Neuronal stem cell (in vitro differentiated cells): Measurements from ENCODE around the gene EHD1.

ENCODE experiments used
- DNase-seq: peaks from one replicate; pipeline ENCODE4 v3.0.0-alpha.2; 2013; ENCODE audit warnings: low spot score
- H2AFZ ChIP-seq: one replicate; pipeline ENCODE4 v1.6.1; 2013; ENCODE audit warnings: mild to moderate bottlenecking, low read length, inconsistent platforms
- H2AK5ac ChIP-seq: 2 replicates; pipeline ENCODE4 v1.6.1; 2013; ENCODE audit warnings: low read depth, mild to moderate bottlenecking, inconsistent platforms, low read length, moderate library complexity, mixed read lengths
- H2BK120ac ChIP-seq: 2 replicates; pipeline ENCODE4 v1.6.1; 2013; ENCODE audit warnings: low read depth, mild to moderate bottlenecking, inconsistent platforms, low read length, moderate library complexity, mixed read lengths
- H2BK12ac ChIP-seq: one replicate; pipeline ENCODE4 v1.6.1; 2013; ENCODE audit warnings: low read length, inconsistent platforms
- H2BK15ac ChIP-seq: 2 replicates; pipeline ENCODE4 v1.6.1; 2013; ENCODE audit warnings: mild to moderate bottlenecking, low read length, inconsistent platforms, mixed read lengths
- H2BK5ac ChIP-seq: one replicate; pipeline ENCODE4 v1.6.1; 2013; ENCODE audit warnings: inconsistent platforms, mild to moderate bottlenecking, low read length, moderate library complexity
- H3K14ac ChIP-seq: one replicate; pipeline ENCODE4 v1.6.1; 2013; ENCODE audit warnings: low read length, inconsistent platforms
- H3K18ac ChIP-seq: 2 replicates; pipeline ENCODE4 v1.6.1; 2013; ENCODE audit warnings: low read length, inconsistent platforms
- H3K23ac ChIP-seq: 2 replicates; pipeline ENCODE4 v1.6.1; 2013; ENCODE audit warnings: low read depth, mild to moderate bottlenecking, mixed read lengths, low read length, inconsistent platforms; ENCODE audit not compliant: poor library complexity
- H3K27ac ChIP-seq: replicated peaks from 3 replicates; pipeline ENCODE4 v1.5.1; 2013; ENCODE audit warnings: low read length, inconsistent platforms
- H3K27me3 ChIP-seq, 3 experiments: 2 replicates each; pipeline ENCODE4 v1.6.1; 2013; ENCODE audit warnings: low read length in 3 of 3, mild to moderate bottlenecking in 2 of 3, inconsistent platforms in 1 of 3, low read depth in 1 of 3, mixed read lengths in 1 of 3, moderate library complexity in 1 of 3; ENCODE audit not compliant: control insufficient read depth in 3 of 3, insufficient read depth in 3 of 3
- H3K36me3 ChIP-seq, 2 donors: replicated peaks in 1 of 2; 2 replicates each; pipeline ENCODE4 v1.6.1; 2013; ENCODE audit warnings: low read length in 2 of 2; ENCODE audit not compliant: control insufficient read depth in 2 of 2, insufficient read depth in 2 of 2
- H3K4ac ChIP-seq: 2 replicates; pipeline ENCODE4 v1.6.1; 2013; ENCODE audit warnings: inconsistent platforms, mild to moderate bottlenecking, low read length, moderate library complexity
- H3K4me1 ChIP-seq, 2 donors: 1 replicate in 1 of 2; 2 replicates in 1 of 2; pipeline ENCODE4 v1.6.1; 2013; ENCODE audit warnings: low read length in 2 of 2, low read depth in 1 of 2; ENCODE audit not compliant: control insufficient read depth in 2 of 2, insufficient read depth in 1 of 2
- H3K4me2 ChIP-seq: one replicate; pipeline ENCODE4 v1.6.1; 2013; ENCODE audit warnings: mild to moderate bottlenecking, low read length, inconsistent platforms; ENCODE audit not compliant: insufficient read depth, poor library complexity, severe bottlenecking
- H3K4me3 ChIP-seq, 2 donors: 2 replicates each; pipeline ENCODE4 v1.5.1; 2013; ENCODE audit warnings: low read length in 2 of 2, mild to moderate bottlenecking in 2 of 2, inconsistent platforms in 1 of 2, moderate library complexity in 1 of 2
- H3K79me1 ChIP-seq: one replicate; pipeline ENCODE4 v1.6.1; 2013; ENCODE audit warnings: low read depth, mild to moderate bottlenecking, inconsistent platforms, low read length, moderate library complexity
- H3K9ac ChIP-seq: one replicate; pipeline ENCODE4 v1.6.1; 2013; ENCODE audit warnings: mild to moderate bottlenecking, low read depth, low read length, inconsistent platforms; ENCODE audit not compliant: poor library complexity
- H3K9me3 ChIP-seq, 2 donors: replicated peaks in 1 of 2; 2 replicates each; pipeline versions ENCODE3 to v1.6.1; 2013; ENCODE audit warnings: low read length in 2 of 2, mild to moderate bottlenecking in 2 of 2, inconsistent platforms in 1 of 2, low read depth in 1 of 2, mixed read lengths in 1 of 2, moderate library complexity in 1 of 2; ENCODE audit not compliant: control insufficient read depth in 2 of 2, insufficient read depth in 1 of 2
- H4K8ac ChIP-seq: one replicate; pipeline ENCODE4 v1.6.1; 2013; ENCODE audit warnings: low read depth, mild to moderate bottlenecking, inconsistent platforms, low read length, moderate library complexity
- H4K91ac ChIP-seq: one replicate; pipeline ENCODE4 v1.6.1; 2013; ENCODE audit warnings: low read length, low read depth, mild to moderate bottlenecking, inconsistent platforms; ENCODE audit not compliant: poor library complexity
- WGBS, 2 donors: extraction: QIAGEN DNeasy Blood & Tissue Kit; methylation state at CpG; one replicate each; pipeline ENCODE4 v1.1.7; 2013; ENCODE audit warnings: missing lambda C conversion rate in 2 of 2, mixed read lengths in 1 of 2; ENCODE audit not compliant: insufficient read length in 2 of 2, insufficient replicate concordance in 1 of 2; ENCODE audit errors: extremely low coverage in 2 of 2; 5-methylcytosine and 5-hydroxymethylcytosine counted together

The EHD1 gene

GRCh38 chr11:64805481-64805880 lies 72.9 kb downstream of the EHD1 start:
- H3K79me1 ChIP-seq: peaks cover 10% of the 10 kb centered on the region
- H3K36me3 ChIP-seq: peaks cover 31 to 52% of the 10 kb centered on the region in 2 donors
- no peak overlapping the region for H3K4me2 ChIP-seq
- H3K9ac ChIP-seq: no peak overlapping the region
- no peak overlapping the region for H3K4me3 ChIP-seq
- H2BK12ac ChIP-seq: no peak overlapping the region
- no peaks in the 10 kb centered on the region for H3K9me3 ChIP-seq
- H3K18ac ChIP-seq: no peak overlapping the region
- no peak overlapping the region for H2BK15ac ChIP-seq
- no CpG with 5 or more reads among the region's 9 CpGs for WGBS, 2 donors
- no peak for DNase-seq
- H2AK5ac ChIP-seq: no peak overlapping the region
- H2BK120ac ChIP-seq: no peak overlapping the region
- no peak overlapping the region for H3K27ac ChIP-seq
- H3K4ac ChIP-seq: no peak overlapping the region
- H2BK5ac ChIP-seq: no peak overlapping the region
- peak overlapping the region; percentile 80 for H3K23ac ChIP-seq
- H4K8ac ChIP-seq: no peak overlapping the region
- H3K27me3 ChIP-seq: no peaks in the 10 kb centered on the region
- peaks cover 14 to 15% of the 10 kb centered on the region in 2 donors for H3K4me1 ChIP-seq
- no peak overlapping the region for H3K14ac ChIP-seq
- H4K91ac ChIP-seq: no peak overlapping the region
- no peak overlapping the region for H2AFZ ChIP-seq

- H2AK5ac ChIP-seq: peak overlapping the region; percentile 46
- no peaks in the 10 kb centered on the region for H3K27me3 ChIP-seq
- peak overlapping the region in 1 of 2 donors; percentile 43 for H3K4me3 ChIP-seq
- no peak overlapping the region for H3K4ac ChIP-seq
- H3K9ac ChIP-seq: no peak overlapping the region
- H2BK12ac ChIP-seq: peak overlapping the region; percentile 73
- peak overlapping the region; percentile 53 for H2BK5ac ChIP-seq
- no peaks in the 10 kb centered on the region for H3K9me3 ChIP-seq
- DNase-seq: no peak
- no CpG with 5 or more reads among the region's 41 CpGs for WGBS, 2 donors
- H3K14ac ChIP-seq: peak overlapping the region; percentile 21
- H2BK120ac ChIP-seq: no peak overlapping the region
- H4K91ac ChIP-seq: no peak overlapping the region
- H2BK15ac ChIP-seq: no peak overlapping the region
- H3K36me3 ChIP-seq: peaks cover 31 to 52% of the 10 kb centered on the region in 2 donors
- H3K27ac ChIP-seq: no peak overlapping the region
- peak overlapping the region; percentile 6 for H3K18ac ChIP-seq
- H3K23ac ChIP-seq: no peak overlapping the region
- H3K4me1 ChIP-seq: peaks cover 11 to 14% of the 10 kb centered on the region in 2 donors
- no peak overlapping the region for H2AFZ ChIP-seq
- H3K79me1 ChIP-seq: peaks cover 9% of the 10 kb centered on the region
- no peak overlapping the region for H4K8ac ChIP-seq
- no peak overlapping the region for H3K4me2 ChIP-seq
Measured at GRCh38 chr11:64804346-64805210, 73.8 kb downstream of the EHD1 start.

DNA sequence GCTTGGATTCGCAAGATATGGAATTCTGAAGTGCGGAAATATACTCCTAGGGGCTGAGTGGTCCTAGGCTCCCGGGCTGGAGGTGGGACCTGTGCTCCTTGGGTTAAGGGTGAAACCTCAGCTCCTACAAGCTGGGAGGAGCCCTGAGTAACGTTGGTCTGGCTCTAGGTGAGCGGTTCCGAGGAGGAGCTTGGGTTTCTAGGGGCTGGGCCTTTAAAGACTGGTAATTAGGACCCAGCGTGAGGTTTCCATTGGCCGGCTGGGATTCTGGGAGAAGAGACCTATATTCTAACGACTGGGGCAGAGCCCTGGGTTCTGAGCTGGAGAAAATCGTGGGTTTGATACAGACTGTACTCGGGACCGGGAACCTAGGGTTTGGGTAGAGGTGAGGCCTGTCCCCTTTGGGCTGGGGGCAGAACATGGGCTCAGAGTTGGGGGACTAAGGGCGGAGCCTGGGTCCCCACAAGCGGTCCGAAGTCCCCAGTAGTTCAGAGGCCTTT lies 74.5 kb downstream of the EHD1 start:
- H3K9me3 ChIP-seq: no peaks in the 10 kb centered on the region
- H3K27ac ChIP-seq: peak overlapping the region; percentile 69

DNA sequence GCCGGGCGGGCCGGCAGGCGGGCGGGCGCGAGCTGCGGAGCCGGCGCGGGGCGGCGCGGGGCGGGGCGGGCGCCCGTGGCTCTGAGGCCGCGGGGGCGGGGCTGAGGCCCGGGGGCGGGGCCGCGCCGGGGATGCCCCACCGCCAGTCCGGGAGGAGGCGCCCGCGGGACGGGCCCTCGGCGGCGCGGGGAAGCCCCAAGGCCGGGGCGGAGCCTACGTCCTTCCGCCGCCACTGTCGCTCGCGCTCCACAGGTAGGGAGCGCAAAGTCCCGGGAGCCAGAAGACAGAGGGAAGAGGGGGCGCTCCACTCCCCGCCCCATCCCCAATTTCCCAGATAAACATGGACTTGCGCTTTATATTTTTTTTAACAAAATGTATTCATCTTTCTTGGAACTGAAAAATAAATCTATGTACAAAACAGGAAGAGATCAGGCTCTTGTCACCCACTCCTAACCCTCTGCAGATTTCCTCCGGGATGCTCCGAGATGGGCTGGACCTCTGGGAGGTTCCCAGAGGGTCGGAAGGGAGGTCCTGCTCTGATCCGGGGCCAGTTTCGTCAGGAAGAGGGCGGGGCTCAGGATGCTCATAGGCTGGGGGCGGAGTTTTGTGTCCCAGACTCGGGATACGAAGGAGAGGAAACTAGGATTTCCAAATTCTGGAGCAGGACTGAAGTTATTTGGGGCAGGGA lies 75.1 kb downstream of the EHD1 start, which contains the start of gene MAP4K2:
MAP4K2 (minus strand) TSS at position 57 of the 688 bp plus-strand sequence. CDS start 65 bp downstream, outside the sequence.
- Histone ChIP-seq H3K9ac (peak within 1 kb of the TSS; percentile 84), H3K4me1 (peaks cover 7 to 10% of the 10 kb centered on the region in 2 donors), H4K8ac (no peak within 1 kb of the TSS), H4K91ac (no peak within 1 kb of the TSS), H2BK12ac (peak within 1 kb of the TSS; percentile 94), H3K4me2 (peak within 1 kb of the TSS; percentile 80), H2BK15ac (peak within 1 kb of the TSS; percentile 67), H3K9me3 (no peaks in the 10 kb centered on the region), H2BK5ac (peak within 1 kb of the TSS; percentile 53), H3K4me3 (peak within 1 kb of the TSS; percentile 43 to 89), H2AK5ac (peak within 1 kb of the TSS; percentile 98), H2BK120ac (no peak within 1 kb of the TSS), H3K27me3 (no peaks in the 10 kb centered on the region), H2AFZ (peak within 1 kb of the TSS; percentile 84), H3K18ac (peak within 1 kb of the TSS; percentile 97), H3K79me1 (peaks cover 7% of the 10 kb centered on the region), H3K36me3 (peaks cover 31 to 44% of the 10 kb centered on the region in 2 donors), H3K14ac (peak within 1 kb of the TSS; percentile 71), H3K23ac (peak within 1 kb of the TSS; percentile 95), H3K4ac (no peak within 1 kb of the TSS), H3K27ac (peak within 1 kb of the TSS; percentile 69)
- peak; percentile 84 for DNase-seq
- WGBS, 2 donors: no CpG with 5 or more reads among the region's 58 CpGs

More for the DNA sequence above, 74.5 kb downstream of the EHD1 start:
- Histone ChIP-seq H4K8ac (no peak overlapping the region), H3K36me3 (peaks cover 31 to 47% of the 10 kb centered on the region in 2 donors), H2BK5ac (peak overlapping the region; percentile 53), H2AK5ac (peak overlapping the region; percentile 46), H3K79me1 (peaks cover 7% of the 10 kb centered on the region), H2BK120ac (no peak overlapping the region), H3K4me1 (peaks cover 7 to 10% of the 10 kb centered on the region in 2 donors), H3K4ac (no peak overlapping the region), H2BK15ac (no peak overlapping the region), H3K23ac (no peak overlapping the region), H3K9ac (peak overlapping the region; percentile 30), H3K27me3 (no peaks in the 10 kb centered on the region), H2AFZ (peak overlapping the region; percentile 75), H2BK12ac (peak overlapping the region; percentile 73), H3K4me2 (peak overlapping the region; percentile 69), H4K91ac (no peak overlapping the region), H3K4me3 (peak overlapping the region; percentile 16 to 43), H3K14ac (no peak overlapping the region), H3K18ac (peak overlapping the region; percentile 83)
- no CpG with 5 or more reads among the region's 15 CpGs for WGBS, 2 donors
- DNase-seq: no peak
